HG02943 (cell line): Measurements from ENCODE around the gene FHOD1.

Experiments used
- ATAC-seq: cut with Tn5 transposase; IDR thresholded peaks from one replicate; pipeline ENCODE4 v1.9.1; 2021; ENCODE audit warnings: mild to moderate bottlenecking, low read depth, moderate library complexity; ENCODE audit not compliant: unreplicated experiment

FHOD1 gene

GRCh38 chr16:67247192-67248072, at the start of gene FHOD1:
Gene FHOD1 (minus strand): TSS chr16:67247481. CDS start chr16:67247410, 71 bp downstream.
- ATAC-seq = peak; percentile 42

GRCh38 chr16:67296420-67296819, 49.1 kb upstream of the FHOD1 start:
- ATAC-seq = no peak

- ATAC-seq = no peak
Measured at GRCh38 chr16:67294938-67295361, 47.7 kb upstream of the FHOD1 start.

GRCh38 chr16:67294171-67294757, 47.0 kb upstream of the FHOD1 start:
- no peak for ATAC-seq

GRCh38 chr16:67291461-67291860, 44.2 kb upstream of the FHOD1 start:
- no peak for ATAC-seq

GRCh38 chr16:67287960-67288359, 40.7 kb upstream of the FHOD1 start:
- ATAC-seq = no peak

- ATAC-seq = no peak
Measured at GRCh38 chr16:67286441-67287235, 39.4 kb upstream of the FHOD1 start.

GRCh38 chr16:67284699-67285646, 37.7 kb upstream of the FHOD1 start:
- ATAC-seq = no peak

GRCh38 chr16:67283826-67284555, 36.7 kb upstream of the FHOD1 start:
- ATAC-seq = no peak

- ATAC-seq = no peak
Measured at GRCh38 chr16:67283039-67283825, 36.0 kb upstream of the FHOD1 start.

- ATAC-seq = no peak
Measured at GRCh38 chr16:67282447-67282805, 35.1 kb upstream of the FHOD1 start.

- no peak for ATAC-seq
Measured at GRCh38 chr16:67281536-67282446, 34.5 kb upstream of the FHOD1 start.

GRCh38 chr16:67280090-67281015, 33.1 kb upstream of the FHOD1 start:
- ATAC-seq = no peak

- no peak for ATAC-seq
Measured at GRCh38 chr16:67279296-67280089, 32.2 kb upstream of the FHOD1 start, which contains the start of gene PLEKHG4. Gene PLEKHG4 (plus strand): TSS chr16:67279532. CDS start chr16:67280045, 513 bp downstream.

- no peak for ATAC-seq
Measured at GRCh38 chr16:67278773-67279295, 31.6 kb upstream of the FHOD1 start.
